NB4 (cell line): Measurements from ENCODE around the gene SHISAL2A.

ENCODE experiments used
- DNase-seq: peaks from one replicate; pipeline ENCODE4 v3.0.0; 2010; ENCODE audit warnings: low read depth
- H3K4me3 ChIP-seq: one replicate; pipeline ENCODE4 v1.5.1; 2011; ENCODE audit warnings: mild to moderate bottlenecking, low read depth, low read length, moderate library complexity
- CTCF ChIP-seq: IDR thresholded peaks from one replicate; pipeline ENCODE4 v1.5.1; 2012; ENCODE audit warnings: low read depth, low read length
- MAX ChIP-seq: IDR thresholded peaks from 2 replicates; pipeline ENCODE4 v1.6.1; 2011; ENCODE audit warnings: low read depth, low read length
- MYC ChIP-seq: IDR thresholded peaks from 2 replicates; pipeline ENCODE4 v1.6.1; 2011; ENCODE audit warnings: low read depth, low read length
- POLR2A ChIP-seq: IDR thresholded peaks from 2 replicates; pipeline ENCODE4 v1.6.1; 2011; ENCODE audit warnings: mild to moderate bottlenecking; ENCODE audit not compliant: insufficient read length; ENCODE audit errors: extremely low read depth

Gene SHISAL2A

GRCh38 chr1:52670604-52671003 is 37.6 kb downstream of the SHISAL2A start:
- TF ChIP-seq MYC, result no peak
- no peak for TF ChIP-seq POLR2A
- DNase-seq, result no peak
- H3K4me3 ChIP-seq, result no peak overlapping the region

GRCh38 chr1:52672946-52673345 is 40.0 kb downstream of the SHISAL2A start:
- H3K4me3 ChIP-seq, result no peak overlapping the region
- DNase-seq, result no peak
- no peak for TF ChIP-seq MAX
- TF ChIP-seq CTCF, result no peak
- no peak for TF ChIP-seq POLR2A
- TF ChIP-seq MYC, result no peak

- no peak for DNase-seq
- TF ChIP-seq CTCF (no peak), MAX (no peak), MYC (no peak), POLR2A (no peak)
- H3K4me3 ChIP-seq, result no peak overlapping the region
Observed at GRCh38 chr1:52673513-52673912, 40.5 kb downstream of the SHISAL2A start.

DNA sequence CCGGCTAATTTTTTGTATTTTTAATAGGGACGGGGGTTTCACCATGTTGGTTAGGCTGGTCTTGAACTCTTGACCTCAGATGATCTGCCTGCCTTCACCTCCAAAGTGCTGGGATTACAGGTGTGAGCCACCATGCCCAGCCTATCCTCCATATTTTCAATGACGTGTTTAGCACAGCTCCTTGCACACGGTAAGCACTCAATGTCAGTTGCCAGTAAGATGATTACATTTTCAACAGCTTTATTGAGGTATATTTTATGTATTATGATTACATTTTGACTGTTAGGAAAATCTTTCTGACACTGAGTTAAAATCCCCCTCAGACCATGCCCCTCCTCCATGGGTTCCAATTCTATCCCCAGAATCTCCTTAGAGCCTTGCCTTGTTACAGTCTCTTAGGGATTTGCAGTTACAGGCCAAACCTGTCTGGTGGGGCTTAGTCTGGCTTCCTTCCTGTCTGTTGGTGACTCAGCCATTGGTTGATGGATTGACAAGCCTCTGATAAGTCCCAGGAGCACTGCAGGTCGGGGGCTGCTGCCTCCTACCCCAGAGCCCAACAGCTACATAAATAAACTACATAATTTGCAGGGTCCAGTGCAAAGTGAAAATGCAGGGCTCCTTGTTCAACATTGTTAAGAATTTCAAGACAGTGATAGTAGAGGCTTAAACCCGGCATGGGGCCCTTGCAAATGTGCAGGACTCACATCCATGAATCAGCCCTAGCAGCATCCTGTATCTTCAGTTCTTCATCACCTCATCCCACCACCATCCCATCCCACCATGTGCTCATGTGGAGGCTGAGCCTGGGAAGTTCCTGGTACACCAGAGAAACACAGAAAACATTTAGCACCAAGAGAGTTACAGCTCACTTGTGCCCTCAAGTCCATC is 41.8 kb downstream of the SHISAL2A start:
- H3K4me3 ChIP-seq, result no peak overlapping the region
- TF ChIP-seq MYC, result peak; percentile 36
- no peak; the same call in 1 of the 2 replicates for TF ChIP-seq MAX
- no peak for TF ChIP-seq CTCF
- TF ChIP-seq POLR2A, result peak; percentile 25
- DNase-seq, result peak; percentile 93

- no peak for DNase-seq
- TF ChIP-seq MAX (no peak), POLR2A (no peak), CTCF (no peak), MYC (no peak)
- H3K4me3 ChIP-seq, result no peak overlapping the region
Observed at GRCh38 chr1:52676249-52676903, 43.4 kb downstream of the SHISAL2A start.

DNA sequence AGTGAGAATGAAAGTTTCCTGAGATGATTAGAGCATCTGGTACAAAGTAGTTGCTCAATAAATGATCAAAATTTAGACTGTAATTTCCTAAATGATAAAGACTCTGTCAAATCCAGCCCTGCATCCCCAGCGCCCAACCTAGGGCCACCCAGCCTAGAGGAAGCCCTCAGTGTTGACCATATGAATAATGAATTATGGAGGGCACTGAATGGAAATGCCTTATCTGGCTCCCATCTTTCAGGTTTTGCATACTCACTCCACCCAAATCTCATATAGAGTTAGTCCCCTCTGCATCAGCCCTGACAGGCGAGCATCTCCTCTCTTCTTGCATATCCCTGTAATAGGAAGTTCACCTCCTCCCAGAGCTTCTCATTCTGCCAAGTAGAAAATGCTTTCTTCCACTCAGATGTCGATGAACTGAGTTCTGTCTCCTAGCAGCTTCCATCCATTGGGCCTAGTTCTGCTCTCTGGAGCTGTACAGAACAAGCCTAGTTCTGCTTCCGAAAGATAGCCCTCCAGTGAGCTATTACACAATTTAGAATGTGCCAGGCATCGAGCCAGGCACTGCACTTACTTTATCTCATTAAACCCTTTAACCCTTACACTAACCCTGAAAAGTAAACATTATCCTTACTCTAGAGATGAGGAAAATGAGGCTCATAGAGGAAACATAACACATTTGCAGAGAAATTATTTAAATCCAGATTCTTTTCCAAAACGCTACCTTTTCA is 44.3 kb downstream of the SHISAL2A start:
- no peak overlapping the region for H3K4me3 ChIP-seq
- DNase-seq, result no peak
- no peak for TF ChIP-seq POLR2A
- no peak for TF ChIP-seq MAX
- TF ChIP-seq MYC, result no peak
- TF ChIP-seq CTCF, result no peak
